Measurements from ENCODE around the gene ADRB1. TPM values are rescaled to one million over a fixed set of nuclear protein-coding genes. Genes with fewer than 3 reads are reported as not detected.

Gene ADRB1
- polyA plus RNA-seq, 1 of the 3 experiments (the other 2 are of a cell fraction): not detected

- Histone ChIP-seq H3K4me3 (ENCODE audit: low read depth in 2 of 2, low read length in 1 of 2) (no peak overlapping the region), H3K79me2 (ENCODE audit: insufficient read depth) (no peaks in the 10 kb centered on the region), H3K27me3 (ENCODE audit: insufficient read depth) (no peaks in the 10 kb centered on the region), H3K9ac (no peak overlapping the region), H3F3A (replicated peaks; ENCODE audit: insufficient read depth) (no peaks in the 10 kb centered on the region), H3K9me3 (no peaks in the 10 kb centered on the region), H3K4me1 (ENCODE audit: control insufficient read depth in 1 of 2, insufficient read depth in 2 of 2, low read depth in 1 of 2, low read length in 1 of 2) (no peaks in the 10 kb centered on the region), H3K4me2 (no peak overlapping the region), H3K27ac (ENCODE audit: low read depth in 2 of 2, low read length in 1 of 2) (no peak overlapping the region), H2AFZ (ENCODE audit: low read depth) (no peak overlapping the region), H4K20me1 (ENCODE audit: insufficient read depth) (no peaks in the 10 kb centered on the region), H3K9me2 (no peaks in the 10 kb centered on the region), H3K36me3 (replicated peaks in 1 of 2; ENCODE audit: control insufficient read depth in 1 of 2, insufficient read depth in 2 of 2, low read length in 1 of 2) (no peaks in the 10 kb centered on the region)
- TF ChIP-seq EZH2phosphoT487 (IDR thresholded peaks at IDR 0.05; ENCODE audit: borderline replicate concordance, low read depth) (no peak), REST (IDR thresholded peaks at IDR 0.05; ENCODE audit: low read depth, low read length) (no peak), GABPA (IDR thresholded peaks at IDR 0.05; ENCODE audit: low read depth) (no peak), NRF1 (IDR thresholded peaks at IDR 0.05; ENCODE audit: low read depth, low read length) (no peak), SIN3A (IDR thresholded peaks at IDR 0.05; ENCODE audit: borderline replicate concordance, low read depth, low read length) (no peak), YY1 (IDR thresholded peaks at IDR 0.05; ENCODE audit: low read depth) (no peak), USF2 (IDR thresholded peaks at IDR 0.05; ENCODE audit: borderline replicate concordance, low read depth, low read length) (no peak), TAF1 (IDR thresholded peaks at IDR 0.05; ENCODE audit: borderline replicate concordance, low read depth, low read length) (no peak), CHD2 (IDR thresholded peaks at IDR 0.05; ENCODE audit: low read length, partially characterized antibody) (no peak), GATA2 (CRISPR knock-in tag; IDR thresholded peaks at IDR 0.05) (no peak), FOSL2 (IDR thresholded peaks at IDR 0.05; ENCODE audit: borderline replicate concordance, low read depth) (no peak), RAD21 (IDR thresholded peaks at IDR 0.05; ENCODE audit: low read length) (no peak), NFIC (IDR thresholded peaks at IDR 0.05; ENCODE audit: borderline replicate concordance) (no peak), RXRA (IDR thresholded peaks at IDR 0.05; ENCODE audit: borderline replicate concordance, low read depth) (no peak), MAX (IDR thresholded peaks at IDR 0.05; ENCODE audit: low read depth) (no peak)
- TF ChIP-seq, protein P1, sequence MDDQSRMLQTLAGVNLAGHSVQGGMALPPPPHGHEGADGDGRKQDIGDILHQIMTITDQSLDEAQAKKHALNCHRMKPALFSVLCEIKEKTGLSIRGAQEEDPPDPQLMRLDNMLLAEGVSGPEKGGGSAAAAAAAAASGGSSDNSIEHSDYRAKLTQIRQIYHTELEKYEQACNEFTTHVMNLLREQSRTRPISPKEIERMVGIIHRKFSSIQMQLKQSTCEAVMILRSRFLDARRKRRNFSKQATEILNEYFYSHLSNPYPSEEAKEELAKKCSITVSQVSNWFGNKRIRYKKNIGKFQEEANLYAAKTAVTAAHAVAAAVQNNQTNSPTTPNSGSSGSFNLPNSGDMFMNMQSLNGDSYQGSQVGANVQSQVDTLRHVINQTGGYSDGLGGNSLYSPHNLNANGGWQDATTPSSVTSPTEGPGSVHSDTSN (IDR thresholded peaks at IDR 0.05): no peak
- TF ChIP-seq, protein P2, sequence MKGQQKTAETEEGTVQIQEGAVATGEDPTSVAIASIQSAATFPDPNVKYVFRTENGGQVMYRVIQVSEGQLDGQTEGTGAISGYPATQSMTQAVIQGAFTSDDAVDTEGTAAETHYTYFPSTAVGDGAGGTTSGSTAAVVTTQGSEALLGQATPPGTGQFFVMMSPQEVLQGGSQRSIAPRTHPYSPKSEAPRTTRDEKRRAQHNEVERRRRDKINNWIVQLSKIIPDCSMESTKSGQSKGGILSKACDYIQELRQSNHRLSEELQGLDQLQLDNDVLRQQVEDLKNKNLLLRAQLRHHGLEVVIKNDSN (IDR thresholded peaks at IDR 0.05; ENCODE audit: borderline replicate concordance, low read depth): no peak
- WGBS (ENCODE audit: low lambda C conversion rate): 65% methylated on average over 9 of the region's 9 CpGs
- POLR2A ChIA-PET: no interaction called here
- DNase-seq: no peak
- CTCF ChIA-PET: interaction anchor here (1.0 kb wide), 1 partner anchor 17 kb away, joined by 3 read pairs; no protein-coding TSS in a partner anchor
Observed at GRCh38 chr10:114077815-114078219, 34.2 kb downstream of the ADRB1 start.

All from SK-N-SH (cell line).